HG03139 (cell line): ENCODE measurements around the gene EBF3.

Experiments
- ATAC-seq: cut with Tn5 transposase; IDR thresholded peaks from one replicate; pipeline ENCODE4 v1.9.1; 2021; ENCODE audit not compliant: unreplicated experiment

Gene EBF3

GRCh38 chr10:129808092-129808983 is 155.7 kb downstream of the EBF3 start:
- no peak for ATAC-seq

- no peak for ATAC-seq
These were observed 156.9 kb downstream of the EBF3 start for GRCh38 chr10:129807211-129807610.

DNA sequence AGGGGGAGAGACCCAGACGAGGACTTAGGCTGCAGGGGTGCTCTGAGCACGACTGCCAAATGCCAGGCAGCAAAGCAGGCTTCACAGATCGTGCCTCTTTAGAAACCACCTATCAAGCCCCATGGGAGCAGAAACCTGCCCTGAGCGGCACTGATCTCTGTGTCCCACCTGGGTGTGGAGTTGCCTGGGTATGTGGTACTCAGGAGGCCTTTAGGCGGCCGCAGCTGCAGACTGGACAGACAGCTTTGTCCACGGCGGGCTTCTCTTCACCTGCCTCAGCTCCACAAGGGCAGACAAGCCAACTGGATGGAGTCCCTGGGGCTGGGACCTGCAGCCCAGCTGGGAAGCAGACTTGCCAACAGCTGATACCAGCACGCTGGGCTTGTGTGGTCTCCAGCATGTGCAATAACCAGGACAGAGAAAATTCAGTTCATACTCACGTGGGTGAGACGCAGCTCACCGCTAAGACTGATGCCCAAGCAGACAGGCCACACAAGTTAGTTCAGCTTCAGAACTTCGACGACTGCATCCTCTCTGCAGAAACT is 163.2 kb downstream of the EBF3 start:
- no peak for ATAC-seq

GRCh38 chr10:129799942-129800341 is 164.1 kb downstream of the EBF3 start:
- no peak for ATAC-seq

DNA sequence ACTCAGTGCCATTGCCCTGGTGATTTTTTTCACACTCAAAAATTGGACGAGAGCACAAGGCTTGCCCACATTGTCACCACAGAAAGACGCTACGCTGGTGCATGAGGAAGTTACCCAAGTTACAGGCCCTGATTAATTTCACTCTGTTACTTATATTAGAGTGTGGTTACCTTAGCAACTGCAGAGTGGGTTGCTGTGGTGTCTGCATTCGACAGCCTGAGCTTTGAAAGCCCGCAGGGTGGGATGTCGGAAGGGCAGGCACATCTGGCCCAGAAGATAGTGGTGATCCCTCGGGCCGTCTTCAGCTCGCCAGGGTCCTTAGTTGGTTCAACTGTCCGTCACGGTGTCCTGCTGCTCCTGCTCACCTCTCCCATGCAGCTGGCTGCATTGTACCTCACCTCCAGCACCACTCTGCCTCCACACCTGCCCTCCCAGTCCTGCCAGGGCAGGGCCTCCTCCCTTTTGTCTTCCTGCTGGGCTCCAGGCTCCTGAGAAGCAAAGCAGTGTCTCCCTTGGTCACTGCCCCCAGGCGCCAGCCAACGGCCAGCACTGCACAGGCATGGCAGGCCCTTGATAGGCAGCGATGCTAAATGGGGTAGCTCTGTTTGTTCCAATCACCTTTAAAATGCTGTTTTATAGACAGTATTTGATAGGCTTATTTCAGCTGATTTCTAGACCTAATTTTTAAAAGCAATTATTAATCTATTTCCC is 167.2 kb downstream of the EBF3 start:
- ATAC-seq, result no peak

GRCh38 chr10:129793996-129794395 is 170.1 kb downstream of the EBF3 start:
- no peak for ATAC-seq

DNA sequence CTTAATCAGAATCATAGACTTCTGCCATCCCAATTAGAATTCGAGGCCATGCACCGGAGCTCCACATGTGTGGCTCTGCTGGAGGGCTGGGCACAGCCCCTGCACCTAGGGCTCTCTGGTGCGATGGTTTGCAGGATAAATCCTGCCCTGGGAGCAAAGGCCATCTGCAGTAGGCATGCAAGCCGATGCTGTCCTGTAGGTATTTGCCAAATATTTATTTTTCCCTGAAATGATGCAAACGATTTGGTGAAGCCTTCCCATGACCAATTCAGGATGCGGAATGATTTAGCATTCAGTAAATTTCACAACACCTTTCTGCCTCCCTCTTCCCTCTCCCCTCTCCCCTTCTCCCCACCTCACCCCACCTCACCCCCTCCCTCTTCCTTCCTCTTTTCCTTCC is 170.6 kb downstream of the EBF3 start:
- ATAC-seq, result no peak

GRCh38 chr10:129792864-129793263 is 171.2 kb downstream of the EBF3 start:
- ATAC-seq, result no peak

DNA sequence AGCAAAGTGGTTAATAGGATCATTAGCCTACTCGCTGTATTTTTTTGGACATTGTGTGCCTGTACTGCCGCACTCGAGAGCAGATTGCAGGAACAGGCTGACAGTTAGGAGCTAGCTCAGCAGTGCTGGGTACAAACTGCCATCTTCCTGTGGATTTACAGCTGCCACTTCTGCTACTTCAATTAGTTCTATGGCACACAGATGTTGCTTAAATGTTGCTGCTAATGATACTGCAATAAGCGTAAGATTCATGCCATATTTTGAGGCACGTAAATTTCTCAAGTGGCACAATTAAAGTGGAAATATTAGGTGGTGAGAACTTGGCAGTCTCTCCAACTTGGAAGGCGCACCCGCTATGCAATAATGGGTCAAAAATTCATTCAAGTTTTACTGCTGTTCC is 171.9 kb downstream of the EBF3 start:
- no peak for ATAC-seq

GRCh38 chr10:129790715-129791446 is 173.2 kb downstream of the EBF3 start:
- no peak for ATAC-seq

GRCh38 chr10:129788215-129788614 is 175.9 kb downstream of the EBF3 start:
- no peak for ATAC-seq

DNA sequence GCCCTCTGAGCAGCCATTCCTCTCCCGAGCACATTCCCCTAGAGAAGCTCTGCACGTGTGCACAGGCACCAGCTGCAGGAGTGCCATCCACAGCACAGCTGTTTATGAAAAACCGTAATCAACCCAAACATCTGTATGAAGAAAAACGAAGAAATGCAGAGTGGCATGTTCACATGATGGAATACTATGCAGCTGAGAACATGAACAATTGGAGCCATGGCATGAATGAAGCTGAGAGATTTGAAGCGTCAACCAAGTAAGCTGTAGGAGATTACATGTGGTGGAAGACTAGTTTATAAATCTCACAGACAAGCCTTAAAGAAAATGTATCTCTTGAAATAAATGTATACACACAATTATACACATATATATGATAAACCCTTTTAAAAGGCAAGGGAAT is 176.5 kb downstream of the EBF3 start:
- no peak for ATAC-seq

DNA sequence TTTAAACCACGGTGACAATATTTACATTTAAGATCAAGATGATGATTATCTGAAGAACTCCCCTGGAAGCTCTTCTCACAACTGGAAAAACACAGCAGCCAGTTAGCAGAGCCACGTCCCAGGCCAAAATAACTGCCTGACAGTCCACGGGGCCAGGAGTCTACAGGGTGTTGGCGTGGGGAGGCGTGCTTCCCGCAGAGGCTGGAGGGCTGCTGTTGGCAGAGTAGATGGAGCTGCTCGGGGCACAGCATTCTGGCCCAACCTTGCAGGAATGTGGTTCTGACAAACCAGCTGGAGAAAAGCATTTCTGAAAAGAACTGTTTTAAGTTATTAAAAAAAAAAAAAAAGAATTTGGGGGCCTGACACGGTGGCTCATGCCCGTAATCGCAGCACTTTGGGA is 177.9 kb downstream of the EBF3 start:
- no peak for ATAC-seq

GRCh38 chr10:129785536-129785981 is 178.5 kb downstream of the EBF3 start:
- ATAC-seq, result no peak
